ENCODE data around the gene GIMAP1.

Gene GIMAP1

DNA sequence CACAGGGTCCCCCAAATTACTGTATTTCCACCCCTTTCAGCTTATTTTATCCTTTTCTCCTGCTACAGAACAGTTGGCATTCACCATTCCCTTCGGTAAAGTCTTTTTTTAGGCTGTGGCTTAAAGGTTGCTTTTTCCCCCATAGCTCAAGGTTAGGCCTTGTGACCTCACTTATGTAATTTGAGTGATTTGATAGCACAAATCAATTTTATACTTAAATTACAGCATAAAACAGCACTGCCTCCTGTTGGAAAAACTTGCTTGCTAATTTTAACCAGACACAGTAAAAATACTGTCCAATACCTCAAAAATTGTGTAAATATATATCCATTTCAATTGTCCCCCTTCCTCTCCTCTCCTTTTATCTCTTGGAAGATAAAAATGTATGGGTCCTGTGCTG lies 7.1 kb downstream of the GIMAP1 start:
- DNase-seq, result no peak

DNA sequence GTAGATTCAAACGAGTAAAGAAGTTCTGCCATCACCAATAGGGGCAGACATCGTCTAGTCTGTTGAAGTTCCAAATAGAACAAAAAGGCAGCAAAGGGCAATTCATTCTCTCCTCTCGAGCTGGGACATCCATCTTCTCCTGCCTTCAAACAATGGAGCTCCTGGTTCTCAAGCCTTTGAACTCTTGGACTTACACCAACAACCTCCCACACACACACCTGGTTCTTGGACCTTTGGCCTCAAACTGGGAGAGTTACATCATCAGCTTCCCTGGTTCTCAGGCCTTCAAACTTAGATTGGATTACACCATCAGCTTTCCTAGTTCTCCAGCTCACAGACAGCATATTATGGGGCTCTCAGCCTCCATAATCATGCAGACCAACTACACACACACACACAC lies 11.0 kb downstream of the GIMAP1 start:
- DNase-seq, result no peak

DNA sequence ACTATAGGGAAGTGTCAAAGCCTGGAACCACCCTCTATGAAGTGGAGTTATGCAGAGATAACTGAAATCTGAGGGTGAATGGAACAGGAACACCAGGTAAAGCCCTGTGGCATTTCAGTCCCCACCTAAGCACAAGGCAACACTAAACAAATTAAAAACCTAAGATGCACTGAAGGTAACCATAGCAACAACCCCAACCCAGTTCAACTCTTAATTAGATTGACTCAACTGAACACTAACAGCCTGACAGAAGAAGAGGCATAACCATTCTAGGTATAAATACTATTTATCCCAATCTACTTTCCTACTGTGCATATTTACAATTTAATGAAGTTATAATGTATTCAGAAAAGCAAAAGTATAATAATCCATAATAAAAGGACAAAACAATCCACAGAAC lies 11.6 kb downstream of the GIMAP1 start:
- DNase-seq, result no peak

DNA sequence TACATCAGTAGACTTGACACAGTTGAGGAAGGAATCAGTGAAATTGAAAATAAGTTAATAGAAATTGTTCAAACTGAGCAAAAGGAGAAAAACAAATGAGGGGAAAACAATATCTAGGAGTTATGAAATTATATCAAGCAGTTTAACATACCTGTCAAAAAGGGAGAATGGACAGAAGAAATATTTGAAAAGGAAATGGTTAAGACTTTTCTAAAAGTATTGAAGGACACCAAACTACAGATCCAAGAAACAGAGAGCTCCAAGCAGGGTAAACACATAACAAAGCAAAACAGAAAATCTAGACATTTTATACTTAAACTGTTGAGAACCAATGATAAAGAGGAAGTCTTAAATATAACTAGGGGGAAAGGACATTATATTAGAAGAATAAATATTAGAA lies 12.2 kb downstream of the GIMAP1 start:
- DNase-seq, result no peak

DNA sequence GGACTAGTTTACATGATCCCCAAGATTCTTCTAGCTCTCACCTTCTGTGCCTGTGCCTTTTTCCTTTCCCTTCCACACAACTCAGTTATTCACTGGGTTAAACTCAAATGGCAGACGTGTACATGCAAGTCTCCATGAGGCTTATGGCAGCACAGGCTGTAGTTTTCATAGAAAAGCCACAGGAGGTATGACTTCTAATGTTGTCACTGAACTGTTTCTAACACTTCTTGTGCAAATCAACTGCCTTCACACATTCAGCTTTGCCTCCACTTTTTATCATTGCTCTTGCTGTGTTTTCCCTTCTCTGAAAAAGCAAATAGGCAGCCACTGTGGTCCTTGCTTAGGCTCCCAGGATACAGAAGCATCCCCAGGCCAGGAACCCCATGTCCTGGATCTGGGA lies 15.5 kb downstream of the GIMAP1 start:
- DNase-seq, result no peak

DNA sequence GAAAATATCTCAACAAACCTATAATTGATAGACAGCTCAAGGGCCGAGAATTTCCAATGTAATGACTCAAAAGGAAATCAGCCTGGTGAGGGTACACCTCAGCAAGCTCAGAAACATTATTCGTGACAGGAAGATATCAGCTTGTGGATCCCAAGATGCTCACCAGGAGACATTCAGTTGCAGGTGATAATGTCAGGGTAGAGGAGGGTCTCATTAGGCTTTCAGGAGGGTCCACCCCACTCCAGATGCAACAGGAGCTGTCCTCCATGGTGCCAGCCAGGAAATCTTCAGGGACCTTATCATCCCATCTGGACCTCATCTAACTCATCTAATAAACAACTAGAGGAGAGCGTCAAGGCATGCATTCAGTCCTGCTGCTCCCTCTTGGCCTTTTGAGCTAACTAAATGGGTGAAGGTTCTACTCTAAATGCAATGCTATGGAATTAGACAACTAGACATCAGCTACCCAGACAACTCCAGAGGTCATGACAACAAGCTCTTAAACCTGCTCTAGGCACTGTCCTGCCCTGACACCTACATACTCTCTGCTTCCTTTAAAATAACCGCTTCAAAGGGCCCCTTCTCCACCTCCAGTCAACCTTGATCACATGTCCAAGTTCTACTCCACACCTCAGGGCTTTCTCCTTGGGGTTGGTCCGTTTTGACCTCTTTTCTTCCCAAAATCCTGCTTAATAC lies 16.5 kb downstream of the GIMAP1 start:
- no peak for DNase-seq

DNA sequence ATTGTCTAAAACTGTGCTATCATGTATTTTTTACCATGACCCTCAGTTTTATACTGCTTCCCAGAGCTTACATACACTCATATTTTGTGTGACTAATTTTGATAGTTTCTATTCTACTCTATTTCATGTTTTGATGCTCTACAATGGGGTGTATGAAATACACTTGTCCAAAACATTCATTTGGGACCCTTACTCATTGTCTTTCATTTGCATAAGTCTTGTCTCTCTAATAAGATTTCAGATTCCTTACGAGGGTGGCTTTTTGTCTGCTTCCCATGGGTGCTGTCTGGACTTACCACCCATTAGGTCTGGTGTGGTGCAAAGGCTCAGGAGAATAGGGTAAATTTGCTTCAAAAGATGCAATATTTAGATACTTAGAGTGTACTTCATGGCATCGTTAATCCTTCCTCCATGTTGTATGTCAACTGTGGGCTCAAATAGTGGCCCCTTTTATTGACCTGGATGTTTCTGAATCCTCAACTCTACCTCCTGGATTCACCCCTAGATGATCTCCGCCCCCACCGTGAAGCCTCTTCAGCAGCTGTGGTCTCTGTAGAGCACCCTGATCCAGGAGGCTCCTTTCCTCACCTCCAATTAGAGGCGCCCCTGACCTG lies 17.2 kb downstream of the GIMAP1 start:
- DNase-seq, result no peak

DNA sequence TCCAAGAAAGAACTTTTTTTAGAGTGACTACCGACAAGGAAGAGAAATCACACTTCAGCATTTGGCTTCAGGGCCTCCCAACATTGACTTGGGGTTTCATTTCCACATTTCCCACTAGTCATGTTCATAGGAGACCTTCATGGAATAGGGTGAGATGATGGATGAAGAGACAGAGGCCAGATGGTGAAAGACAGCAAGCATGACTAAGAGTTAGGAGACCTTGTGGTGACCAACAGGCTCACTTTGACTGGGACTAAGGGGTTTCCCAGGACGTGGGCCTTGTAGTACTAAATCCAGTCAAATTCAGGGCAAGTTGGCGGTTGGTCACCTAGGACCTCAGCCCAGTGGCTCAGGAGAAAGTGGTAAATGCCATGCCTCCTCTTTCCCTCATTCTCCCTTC lies 17.8 kb downstream of the GIMAP1 start:
- no peak for DNase-seq

DNA sequence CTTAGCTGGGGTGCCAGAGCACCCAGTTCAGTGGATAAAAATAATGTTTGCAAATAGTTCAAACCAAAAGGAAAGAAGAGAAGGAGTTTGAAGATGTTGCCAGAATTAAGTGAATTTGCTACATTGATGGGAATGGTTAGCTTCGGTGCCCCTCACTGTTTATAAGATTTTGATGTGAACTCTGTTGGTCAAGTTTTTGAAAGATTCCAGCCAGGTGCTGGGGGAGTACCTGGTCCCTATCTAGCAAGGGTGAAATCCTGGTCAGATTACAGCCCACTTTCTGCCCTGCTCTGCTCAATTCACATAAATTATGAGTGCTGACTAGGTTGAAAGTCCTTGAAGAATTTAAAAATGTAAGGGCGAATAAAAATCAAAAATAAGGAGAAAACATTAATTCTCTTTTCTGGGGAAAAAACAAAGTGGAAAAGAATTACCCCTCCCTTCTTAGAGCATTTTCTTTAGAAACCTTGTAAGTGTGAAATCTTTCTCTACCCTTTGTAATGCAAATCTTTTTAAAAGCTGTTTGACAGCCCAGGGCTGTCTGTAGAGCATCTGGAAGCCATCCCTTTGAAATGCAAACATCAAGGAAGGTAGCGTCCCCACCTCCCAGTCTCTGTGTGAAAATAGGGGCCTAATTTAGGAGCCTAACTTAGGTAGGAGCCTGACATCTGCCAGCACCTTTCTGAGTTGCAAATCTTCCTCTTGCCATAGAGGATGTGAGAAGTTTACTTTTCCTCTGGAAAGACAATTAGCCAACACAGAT lies 19.4 kb downstream of the GIMAP1 start:
- DNase-seq, result no peak

DNA sequence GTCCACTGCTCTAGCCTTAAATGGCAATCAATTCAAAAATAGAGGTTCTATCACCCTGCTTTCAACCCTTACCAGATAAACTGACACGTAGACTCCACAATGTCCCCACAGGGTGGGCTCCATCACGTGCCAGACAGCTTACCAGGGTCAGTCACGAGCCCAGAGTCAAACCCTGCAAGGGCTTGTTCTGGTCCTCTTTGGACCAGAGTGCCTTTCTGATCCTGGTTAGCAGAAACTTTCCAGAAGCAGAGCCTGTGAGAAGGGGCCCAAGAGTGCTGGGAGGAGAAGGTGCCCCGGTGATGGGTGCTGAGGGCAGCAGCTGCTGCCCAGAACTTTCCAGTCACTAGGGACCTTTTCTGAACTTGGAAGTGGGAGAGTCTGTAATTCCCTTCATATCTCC lies 20.5 kb downstream of the GIMAP1 start:
- no peak for DNase-seq

DNA sequence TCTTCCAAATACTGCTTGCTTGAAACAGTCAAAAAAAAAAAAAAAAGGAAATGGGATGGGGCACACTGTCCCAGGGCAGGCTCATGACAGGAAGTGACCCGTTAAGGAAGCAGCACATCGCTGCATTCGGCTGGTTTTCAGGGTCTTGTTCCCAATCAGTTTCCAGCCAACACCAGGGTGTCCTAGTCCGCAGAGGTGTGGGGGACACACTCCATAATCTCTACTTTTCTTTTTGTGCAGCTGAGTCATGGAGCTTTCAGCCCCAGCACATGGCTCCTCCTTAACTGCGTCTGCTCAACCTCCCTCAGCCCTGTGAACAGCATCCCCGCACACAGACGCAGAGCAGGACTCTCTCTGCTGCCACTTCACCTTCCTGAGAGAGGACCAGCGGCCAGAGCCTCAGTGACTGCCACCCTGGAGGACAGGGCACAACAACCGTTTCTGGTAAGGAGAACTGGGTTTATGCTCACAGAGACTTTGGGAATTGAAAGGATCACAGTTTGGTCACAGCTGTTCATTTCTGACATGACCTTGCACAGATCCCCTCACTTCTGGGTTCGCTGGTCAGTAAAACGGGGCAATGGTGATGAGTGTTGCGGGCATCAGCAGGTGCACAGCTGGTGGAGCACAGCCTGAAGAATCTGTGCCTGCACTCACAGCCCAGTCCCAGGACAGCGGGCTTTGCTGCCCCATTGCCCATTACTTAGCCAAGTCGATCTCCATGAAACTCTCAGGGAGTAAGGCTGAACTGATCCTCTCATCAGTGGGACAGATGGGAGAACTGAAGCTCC lies 21.0 kb downstream of the GIMAP1 start, which contains the start of gene GIMAP5:
Gene GIMAP5 (plus strand): TSS at position 154 of the 791 bp plus-strand sequence. CDS start 3,467 bp downstream, outside the sequence.
- DNase-seq, result peak; percentile 61

DNA sequence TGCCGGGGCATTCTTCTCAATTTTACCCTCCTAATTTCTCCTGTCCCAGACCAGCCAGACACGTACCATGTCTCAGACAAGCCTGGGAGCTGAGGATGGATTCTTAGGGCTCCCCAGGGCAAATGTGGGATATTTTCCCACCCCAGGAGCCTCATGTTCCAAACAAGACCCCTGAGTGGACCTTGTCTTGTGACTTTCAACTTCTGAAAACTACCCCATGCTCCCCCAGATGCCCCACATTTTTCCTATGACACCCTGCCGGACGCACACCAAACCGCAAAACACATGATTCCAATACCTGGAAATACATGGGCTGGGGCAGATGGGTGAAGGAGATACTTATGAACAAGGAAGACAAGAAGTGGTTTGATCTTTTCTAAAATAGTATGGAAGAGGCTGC lies 21.7 kb downstream of the GIMAP1 start:
- peak; percentile 74 for DNase-seq

DNA sequence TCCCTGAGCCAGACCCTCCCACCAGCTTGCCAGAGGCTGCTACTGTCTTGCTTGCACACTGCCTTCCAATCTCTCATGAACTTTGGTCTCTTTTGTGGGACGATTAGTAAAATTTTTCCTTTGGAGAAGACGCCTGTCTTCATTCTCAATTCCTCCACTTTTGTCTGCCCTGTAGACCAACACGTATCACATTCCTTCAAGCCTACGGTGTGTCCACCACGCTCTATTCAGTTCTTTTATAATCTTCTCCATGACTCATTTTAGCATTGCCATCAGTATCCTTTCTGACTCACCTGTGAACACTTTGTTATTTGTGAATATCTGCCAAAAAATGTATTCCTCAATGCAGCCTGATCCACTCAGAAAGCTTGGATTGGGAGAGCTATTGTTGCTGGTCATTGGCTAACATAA lies 22.2 kb downstream of the GIMAP1 start:
- no peak for DNase-seq

DNA sequence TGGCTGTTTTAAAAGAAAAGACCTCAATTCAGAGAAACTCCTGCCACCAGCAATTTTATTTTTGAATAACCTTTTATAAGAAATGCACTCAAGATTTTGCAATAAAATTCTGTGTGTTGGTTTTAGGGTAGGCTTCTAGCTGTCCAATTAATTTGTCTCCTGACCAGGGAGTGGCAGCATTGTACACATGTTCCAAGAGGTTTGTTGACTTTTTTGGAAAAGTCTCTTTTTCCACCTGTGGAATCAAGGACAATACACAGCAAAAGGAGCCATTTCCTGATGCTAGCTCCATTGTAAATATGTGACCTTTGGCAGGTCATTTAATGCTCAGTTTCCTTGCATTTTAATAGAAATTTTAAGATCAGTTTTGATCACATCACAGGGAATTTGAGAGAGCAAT lies 22.6 kb downstream of the GIMAP1 start:
- DNase-seq, result no peak

DNA sequence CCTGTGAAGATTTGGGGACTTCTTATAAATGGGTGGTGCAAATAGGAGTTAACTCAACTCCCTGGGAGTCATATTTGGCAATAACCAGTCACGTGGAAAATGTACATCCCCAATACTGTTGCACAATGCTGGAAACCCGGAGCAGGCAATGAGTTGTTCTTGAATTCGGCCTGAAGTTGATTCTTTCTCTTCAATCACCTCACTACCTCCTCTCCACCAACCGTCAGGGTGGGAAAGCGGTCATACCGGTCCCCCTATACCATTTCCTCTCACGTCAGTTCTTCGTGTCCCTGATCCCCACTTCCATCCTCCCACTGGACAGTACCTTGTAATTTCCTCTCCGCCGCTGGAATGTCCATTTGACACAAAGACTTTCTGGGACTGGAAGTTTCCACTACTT lies 23.6 kb downstream of the GIMAP1 start:
- DNase-seq, result no peak

DNA sequence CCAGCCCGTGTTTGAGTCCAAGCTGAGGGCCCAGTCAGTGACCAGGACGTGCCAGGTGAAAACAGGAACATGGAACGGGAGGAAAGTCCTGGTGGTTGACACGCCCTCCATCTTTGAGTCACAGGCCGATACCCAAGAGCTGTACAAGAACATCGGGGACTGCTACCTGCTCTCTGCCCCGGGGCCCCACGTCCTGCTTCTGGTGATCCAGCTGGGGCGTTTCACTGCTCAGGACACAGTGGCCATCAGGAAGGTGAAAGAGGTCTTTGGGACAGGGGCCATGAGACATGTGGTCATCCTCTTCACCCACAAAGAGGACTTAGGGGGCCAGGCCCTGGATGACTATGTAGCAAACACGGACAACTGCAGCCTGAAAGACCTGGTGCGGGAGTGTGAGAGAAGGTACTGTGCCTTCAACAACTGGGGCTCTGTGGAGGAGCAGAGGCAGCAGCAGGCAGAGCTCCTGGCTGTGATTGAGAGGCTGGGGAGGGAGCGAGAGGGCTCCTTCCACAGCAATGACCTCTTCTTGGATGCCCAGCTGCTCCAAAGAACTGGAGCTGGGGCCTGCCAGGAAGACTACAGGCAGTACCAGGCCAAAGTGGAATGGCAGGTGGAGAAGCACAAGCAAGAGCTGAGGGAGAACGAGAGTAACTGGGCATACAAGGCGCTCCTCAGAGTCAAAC lies 26.0 kb downstream of the GIMAP1 start:
- DNase-seq, result no peak

DNA sequence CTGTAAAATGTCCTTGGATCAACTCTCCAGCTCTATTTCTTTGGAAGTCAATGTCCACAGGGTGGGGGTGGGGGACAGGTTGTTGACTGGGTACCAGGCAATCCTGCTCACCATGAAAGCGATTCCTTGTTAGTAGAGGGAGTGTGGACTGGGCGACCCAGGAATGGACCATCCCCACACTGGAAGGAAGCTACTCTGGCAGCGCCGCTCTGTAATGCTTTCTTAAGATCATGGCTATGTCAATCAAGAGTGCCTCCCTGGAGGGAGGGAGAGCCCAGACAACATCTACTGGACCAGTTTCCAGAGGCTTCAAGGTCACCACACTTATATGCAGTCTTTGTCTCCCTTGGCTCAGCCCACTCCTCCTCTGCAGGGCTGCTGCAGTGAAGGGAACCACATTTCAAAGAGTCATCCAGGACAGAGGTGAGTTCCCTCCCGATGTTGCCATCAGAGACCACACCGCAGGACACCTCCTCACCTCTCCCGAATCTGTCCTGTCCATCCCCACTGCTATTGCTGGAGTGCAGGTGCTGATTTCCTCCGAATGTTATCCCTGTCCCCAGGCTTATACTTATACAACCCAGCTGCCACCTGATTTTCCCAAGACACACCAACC lies 27.7 kb downstream of the GIMAP1 start:
- no peak for DNase-seq

DNA sequence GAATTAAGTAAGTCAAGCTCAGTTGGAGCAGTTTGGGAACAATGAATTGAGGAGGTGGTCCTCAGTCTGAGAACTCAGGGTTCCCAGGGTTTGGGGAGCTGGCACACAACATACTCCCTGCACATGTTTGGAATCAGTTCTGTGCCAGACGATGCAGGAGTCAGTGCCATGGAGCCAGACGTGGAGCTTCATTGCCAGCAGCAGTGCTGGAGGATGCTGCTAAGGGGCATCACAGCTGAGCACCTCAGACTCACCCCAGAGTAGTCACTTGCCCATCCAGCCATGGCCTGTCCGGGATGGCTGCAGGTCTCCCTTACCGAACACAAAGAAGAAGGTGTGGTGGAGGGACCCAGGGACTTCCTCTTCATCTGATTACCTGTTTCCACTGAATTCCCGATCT lies 28.7 kb downstream of the GIMAP1 start:
- DNase-seq, result no peak

DNA sequence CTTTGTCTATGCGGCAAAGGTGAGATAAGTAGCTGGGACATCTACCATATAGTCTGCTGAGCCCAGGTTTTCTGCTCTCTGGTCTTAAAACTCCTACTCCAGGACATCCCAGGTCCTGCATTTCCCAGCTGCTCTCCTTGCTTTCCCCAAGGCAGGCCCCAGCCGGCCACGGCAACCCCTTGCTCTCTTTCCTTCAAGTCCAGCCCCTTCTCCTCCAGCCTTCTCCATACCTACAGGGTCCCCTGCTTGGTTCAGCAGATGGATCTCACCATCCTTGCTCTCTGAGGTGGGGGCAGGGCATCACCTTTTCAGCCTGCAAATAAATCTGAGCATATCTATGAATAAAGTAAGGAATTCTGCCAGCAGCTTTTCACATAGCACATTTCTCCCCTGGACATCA lies 29.5 kb downstream of the GIMAP1 start:
- no peak for DNase-seq

DNA sequence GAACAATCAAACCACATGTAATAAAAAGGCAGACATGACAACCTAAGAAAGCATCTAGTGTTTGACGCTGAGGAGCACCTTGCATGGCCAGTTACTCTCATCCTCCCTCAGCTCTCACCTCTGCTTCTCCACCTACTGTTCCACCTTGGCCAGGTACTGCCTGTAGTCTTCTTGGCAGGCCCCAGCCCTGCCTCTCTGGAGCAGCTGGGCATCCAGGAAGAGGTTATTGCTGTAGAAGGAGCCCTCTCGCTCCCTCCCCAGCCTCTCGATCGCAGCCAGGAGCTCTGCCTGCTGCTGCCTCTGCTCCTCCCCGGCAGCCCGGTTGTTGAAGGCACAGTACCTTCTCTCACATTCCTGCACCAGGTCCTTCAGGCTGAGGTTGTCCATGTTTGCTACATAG lies 30.5 kb downstream of the GIMAP1 start:
- DNase-seq, result no peak

DNA sequence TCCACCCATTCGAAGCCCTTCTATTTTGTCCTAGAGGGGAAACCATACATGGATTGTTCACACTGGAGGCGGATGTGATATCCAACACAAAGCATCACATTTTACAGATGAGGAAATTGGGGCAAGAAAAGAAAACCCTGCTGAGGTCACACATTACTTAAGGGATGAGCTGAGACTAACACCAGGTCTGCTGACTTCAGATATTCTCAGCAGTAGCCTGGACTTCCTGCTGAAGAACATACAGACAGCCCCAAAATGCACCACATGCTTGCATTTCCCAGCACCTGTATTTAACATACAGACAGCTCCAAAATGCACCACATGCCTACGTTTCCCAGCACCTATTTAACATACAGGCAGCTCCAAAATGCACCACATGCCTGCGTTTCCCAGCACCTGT lies 32.0 kb downstream of the GIMAP1 start:
- no peak for DNase-seq

DNA sequence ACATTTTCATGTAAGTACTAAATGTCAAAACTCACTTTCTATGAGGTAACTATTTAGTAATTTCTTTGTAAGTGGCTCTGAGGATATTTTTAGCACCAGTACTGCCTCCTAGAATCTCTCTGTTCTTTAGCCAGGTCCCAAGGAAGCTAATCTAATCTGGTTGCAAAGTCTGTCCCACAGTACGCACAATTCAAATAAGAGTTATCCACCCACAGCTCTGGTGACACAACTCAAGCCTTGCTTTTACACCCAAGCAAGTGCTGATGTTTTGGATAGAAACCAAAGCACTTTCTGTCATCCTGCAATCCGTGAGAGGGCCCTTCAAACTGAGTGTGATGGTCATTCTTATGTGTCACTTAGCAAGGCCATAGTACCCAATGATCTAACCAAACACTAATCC lies 35.3 kb downstream of the GIMAP1 start:
- no peak for DNase-seq

Measured in CD4-positive, alpha-beta T cell treated with Interleukin-21 for 1 hour (primary cell).